ENCODE results near the gene ADGRL3. TPM values are rescaled to one million over a fixed set of nuclear protein-coding genes. Genes with fewer than 3 reads are reported as not detected.

ADGRL3 gene
- total RNA-seq, 2 experiments from 2014 or later, result not detected

DNA sequence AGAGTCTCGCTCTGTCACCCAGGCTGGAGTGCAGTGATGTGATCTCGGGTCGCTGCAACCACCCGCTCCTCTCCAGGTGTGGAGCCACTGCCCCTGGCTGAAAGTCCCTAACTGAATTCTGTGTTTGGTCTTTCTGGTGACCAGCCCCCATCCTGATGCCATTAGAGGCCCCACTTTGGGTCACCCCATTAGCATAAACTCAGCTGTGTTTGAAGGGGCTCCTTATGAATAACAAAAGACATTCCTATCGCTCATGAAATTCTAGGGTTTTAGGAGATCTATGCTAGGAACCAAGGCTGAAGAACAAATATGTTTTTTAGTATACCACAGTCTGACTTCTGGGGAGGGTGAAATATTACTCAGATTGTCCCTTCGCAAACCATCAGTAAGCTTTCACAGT, 652.9 kb downstream of the ADGRL3 start:
- BruUV-seq (replicated peaks), result no TSS peak
- intact Hi-C loops (cut with micrococcal nuclease; ENCODE audit: unreplicated experiment), result no loop called here
- POLR2A ChIA-PET, result interaction anchor here (0.6 to 1.0 kb wide), 2 partner anchors 12 to 1013 kb away, joined by 5 to 10 read pairs; no protein-coding TSS in a partner anchor

DNA sequence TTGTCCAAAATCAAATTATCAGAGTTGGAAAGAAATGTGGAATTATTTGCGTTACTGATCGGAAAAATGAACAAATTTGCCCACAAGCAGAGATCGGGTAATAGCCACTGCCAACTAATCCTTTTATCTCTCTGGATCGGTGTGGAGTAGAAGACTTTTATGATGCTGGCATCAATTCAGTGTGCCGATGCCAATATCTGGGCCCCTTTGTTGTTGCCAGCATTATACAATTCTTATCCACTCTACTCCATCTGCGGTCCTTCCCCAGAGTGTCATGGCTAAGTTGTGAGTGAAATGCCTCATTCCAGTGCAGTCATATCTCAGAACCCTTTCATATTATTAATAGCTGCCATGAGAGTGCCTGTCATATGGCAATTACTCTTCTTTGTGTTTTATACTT, 660.2 kb downstream of the ADGRL3 start:
- H2AFZ ChIP-seq (ENCODE audit: low read length), result no peak overlapping the region
- H4K20me1 ChIP-seq (ENCODE audit: insufficient read depth, low read length), result no peaks in the 10 kb centered on the region
- H3K79me2 ChIP-seq (ENCODE audit: insufficient read depth, low read depth, low read length), result no peaks in the 10 kb centered on the region
- ChIA-PET CTCF (ENCODE audit: unreplicated experiment) (no interaction called here), POLR2A (no interaction called here)
- H3K4me2 ChIP-seq (ENCODE audit: low read length), result no peak overlapping the region
- H3K36me3 ChIP-seq (ENCODE audit: insufficient read depth, low read length), result no peaks in the 10 kb centered on the region
- intact Hi-C loops (cut with micrococcal nuclease; ENCODE audit: unreplicated experiment), result no loop called here
- TF ChIP-seq, protein P1, sequence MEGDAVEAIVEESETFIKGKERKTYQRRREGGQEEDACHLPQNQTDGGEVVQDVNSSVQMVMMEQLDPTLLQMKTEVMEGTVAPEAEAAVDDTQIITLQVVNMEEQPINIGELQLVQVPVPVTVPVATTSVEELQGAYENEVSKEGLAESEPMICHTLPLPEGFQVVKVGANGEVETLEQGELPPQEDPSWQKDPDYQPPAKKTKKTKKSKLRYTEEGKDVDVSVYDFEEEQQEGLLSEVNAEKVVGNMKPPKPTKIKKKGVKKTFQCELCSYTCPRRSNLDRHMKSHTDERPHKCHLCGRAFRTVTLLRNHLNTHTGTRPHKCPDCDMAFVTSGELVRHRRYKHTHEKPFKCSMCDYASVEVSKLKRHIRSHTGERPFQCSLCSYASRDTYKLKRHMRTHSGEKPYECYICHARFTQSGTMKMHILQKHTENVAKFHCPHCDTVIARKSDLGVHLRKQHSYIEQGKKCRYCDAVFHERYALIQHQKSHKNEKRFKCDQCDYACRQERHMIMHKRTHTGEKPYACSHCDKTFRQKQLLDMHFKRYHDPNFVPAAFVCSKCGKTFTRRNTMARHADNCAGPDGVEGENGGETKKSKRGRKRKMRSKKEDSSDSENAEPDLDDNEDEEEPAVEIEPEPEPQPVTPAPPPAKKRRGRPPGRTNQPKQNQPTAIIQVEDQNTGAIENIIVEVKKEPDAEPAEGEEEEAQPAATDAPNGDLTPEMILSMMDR (conservative IDR thresholded peaks at IDR 0.05; ENCODE audit: low read length), result no peak
- TF ChIP-seq EZH2phosphoT487 (IDR thresholded peaks at IDR 0.05; ENCODE audit: borderline replicate concordance, low read depth, low read length), result no peak
- H3K4me1 ChIP-seq (ENCODE audit: insufficient read depth, low read length, poor library complexity, severe bottlenecking), result no peaks in the 10 kb centered on the region
- no peaks in the 10 kb centered on the region for H3K9me3 ChIP-seq (ENCODE audit: low read length)
- BruUV-seq (replicated peaks), result no TSS peak
- H3K9me2 ChIP-seq (ENCODE audit: insufficient read depth, low read length), result no peaks in the 10 kb centered on the region
- H3K4me3 ChIP-seq (ENCODE audit: low read depth, low read length, poor library complexity, severe bottlenecking), result no peak overlapping the region
- H3K27ac ChIP-seq (ENCODE audit: low read depth, low read length, poor library complexity, severe bottlenecking), result no peak overlapping the region
- DNase-seq (ENCODE audit: low spot score), result no peak

More for the DNA sequence above, 652.9 kb downstream of the ADGRL3 start:
- no peaks in the 10 kb centered on the region for H3K79me2 ChIP-seq (ENCODE audit: insufficient read depth, low read depth, low read length)
- H3K36me3 ChIP-seq (ENCODE audit: insufficient read depth, low read length), result no peaks in the 10 kb centered on the region
- H3K4me1 ChIP-seq (ENCODE audit: insufficient read depth, low read length, poor library complexity, severe bottlenecking), result no peaks in the 10 kb centered on the region
- H3K4me2 ChIP-seq (ENCODE audit: low read length), result no peak overlapping the region
- TF ChIP-seq EZH2phosphoT487 (IDR thresholded peaks at IDR 0.05; ENCODE audit: borderline replicate concordance, low read depth, low read length), result no peak
- TF ChIP-seq, protein P1 (conservative IDR thresholded peaks at IDR 0.05; ENCODE audit: low read length), result no peak
- H3K9me2 ChIP-seq (ENCODE audit: insufficient read depth, low read length), result no peaks in the 10 kb centered on the region
- H3K27ac ChIP-seq (ENCODE audit: low read depth, low read length, poor library complexity, severe bottlenecking), result no peak overlapping the region
- H3K9me3 ChIP-seq (ENCODE audit: low read length), result no peaks in the 10 kb centered on the region
- H3K4me3 ChIP-seq (ENCODE audit: low read depth, low read length, poor library complexity, severe bottlenecking), result no peak overlapping the region
- no peaks in the 10 kb centered on the region for H4K20me1 ChIP-seq (ENCODE audit: insufficient read depth, low read length)
- CTCF ChIA-PET (ENCODE audit: unreplicated experiment), result no interaction called here
- no peak overlapping the region for H2AFZ ChIP-seq (ENCODE audit: low read length)
- DNase-seq (ENCODE audit: low spot score), result no peak

DNA sequence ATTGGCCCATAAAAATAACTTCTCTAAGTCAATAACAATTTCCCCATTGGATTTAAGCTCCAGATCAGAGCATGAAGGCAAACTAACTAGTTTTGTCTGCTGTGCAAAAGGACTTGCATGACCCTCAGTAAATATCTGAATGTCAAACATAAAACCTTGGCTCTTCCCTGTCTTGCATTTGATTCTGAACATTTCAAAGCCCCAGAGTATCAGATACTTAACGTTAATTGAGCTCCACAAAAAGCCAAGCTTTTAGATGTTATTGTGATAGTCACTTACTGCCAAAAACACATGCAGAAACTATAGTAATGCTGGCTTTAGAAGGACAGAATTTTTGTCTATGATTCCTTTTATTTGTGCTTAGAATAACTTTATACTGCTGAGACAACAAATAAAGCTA, 664.2 kb downstream of the ADGRL3 start:
- H3K79me2 ChIP-seq (ENCODE audit: insufficient read depth, low read depth, low read length), result no peaks in the 10 kb centered on the region
- no peaks in the 10 kb centered on the region for H3K4me1 ChIP-seq (ENCODE audit: insufficient read depth, low read length, poor library complexity, severe bottlenecking)
- POLR2A ChIA-PET, result interaction anchor here (0.7 to 2.4 kb wide), 2 partner anchors 11 to 43 kb away, joined by 4 to 10 read pairs; no protein-coding TSS in a partner anchor
- intact Hi-C loops (cut with micrococcal nuclease; ENCODE audit: unreplicated experiment), result no loop called here
- no peak overlapping the region for H3K27ac ChIP-seq (ENCODE audit: low read depth, low read length, poor library complexity, severe bottlenecking)
- H3K4me3 ChIP-seq (ENCODE audit: low read depth, low read length, poor library complexity, severe bottlenecking), result no peak overlapping the region
- no peak for DNase-seq (ENCODE audit: low spot score)
- CTCF ChIA-PET (ENCODE audit: unreplicated experiment), result no interaction called here
- no peaks in the 10 kb centered on the region for H3K9me3 ChIP-seq (ENCODE audit: low read length)
- H3K4me2 ChIP-seq (ENCODE audit: low read length), result no peak overlapping the region
- no peaks in the 10 kb centered on the region for H3K9me2 ChIP-seq (ENCODE audit: insufficient read depth, low read length)
- no peaks in the 10 kb centered on the region for H3K36me3 ChIP-seq (ENCODE audit: insufficient read depth, low read length)
- H4K20me1 ChIP-seq (ENCODE audit: insufficient read depth, low read length), result no peaks in the 10 kb centered on the region
- TF ChIP-seq, protein P1 (conservative IDR thresholded peaks at IDR 0.05; ENCODE audit: low read length), result no peak
- no peak for TF ChIP-seq EZH2phosphoT487 (IDR thresholded peaks at IDR 0.05; ENCODE audit: borderline replicate concordance, low read depth, low read length)
- no peak overlapping the region for H2AFZ ChIP-seq (ENCODE audit: low read length)
- BruUV-seq (replicated peaks), result no TSS peak

All from OCI-LY7 (cell line).